RWPE2 (cell line): ENCODE measurements around the gene GABPB1.

ENCODE experiments used
- ATAC-seq: fragments of 200-7000 bp; cut with Tn5 transposase; 3 replicates; pipeline ENCODE4 v1.9.1; 2021; ENCODE audit warnings: low read depth
- DNase-seq: peaks from one replicate; pipeline ENCODE4 v3.0.0-alpha.2; 2020; ENCODE audit warnings: low spot score
- H3K27ac ChIP-seq: fragments of 450-650 bp; 2 replicates; pipeline ENCODE4 v1.5.1; 2017; ENCODE audit warnings: mild to moderate bottlenecking; ENCODE audit not compliant: poor library complexity, severe bottlenecking
- H3K27me3 ChIP-seq: fragments of 250-450 bp; sonication (Bioruptor Pico); 2 replicates; pipeline ENCODE4 v1.5.1; 2021; ENCODE audit warnings: mild to moderate bottlenecking, moderate library complexity; ENCODE audit not compliant: insufficient read depth, poor library complexity, severe bottlenecking
- H3K36me3 ChIP-seq: fragments of 250-450 bp; sonication (Bioruptor Pico); 2 replicates; pipeline ENCODE4 v1.5.1; 2020; ENCODE audit warnings: low read depth, mild to moderate bottlenecking, moderate library complexity
- H3K4me1 ChIP-seq: fragments of 250-450 bp; sonication (Bioruptor Pico); 2 replicates; pipeline ENCODE4 v1.5.1; 2021; ENCODE audit warnings: mild to moderate bottlenecking, moderate library complexity; ENCODE audit not compliant: insufficient read depth, poor library complexity, severe bottlenecking
- H3K4me3 ChIP-seq: fragments of 250-450 bp; sonication (Bioruptor Pico); 2 replicates; pipeline ENCODE4 v1.5.1; 2021; ENCODE audit warnings: mild to moderate bottlenecking, moderate library complexity; ENCODE audit not compliant: severe bottlenecking
- H3K9me3 ChIP-seq: fragments of 250-450 bp; sonication (Bioruptor Pico); 2 replicates; pipeline ENCODE4 v1.5.1; 2021; ENCODE audit warnings: mild to moderate bottlenecking, moderate library complexity; ENCODE audit not compliant: severe bottlenecking
- TF ChIP-seq, protein P1 (sequence below): fragments of 450-650 bp; IDR thresholded peaks from one replicate; pipeline ENCODE4 v1.5.1; 2017; ENCODE audit warnings: mild to moderate bottlenecking, moderate library complexity; ENCODE audit not compliant: poor library complexity, severe bottlenecking

The GABPB1 gene

DNA sequence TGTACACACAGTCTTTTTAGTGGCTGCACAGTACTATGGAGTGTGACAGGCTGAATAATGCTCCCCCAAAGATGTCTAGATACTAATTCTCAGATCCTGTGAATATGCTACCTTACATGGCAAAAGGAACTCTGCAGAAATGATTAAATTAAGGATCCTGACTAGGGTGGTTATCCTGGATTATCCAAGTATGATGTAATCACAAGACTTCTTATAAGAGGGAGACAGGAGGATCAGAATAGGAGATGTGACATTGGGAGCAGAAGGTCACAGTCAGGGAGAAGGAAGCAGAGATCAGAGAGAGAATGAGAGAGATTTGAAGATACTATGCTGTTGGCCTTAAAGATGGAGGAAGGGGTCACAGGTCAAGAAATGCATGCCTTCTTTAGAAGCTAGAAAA lies 34.5 kb downstream of the GABPB1 start:
- ATAC-seq: no peak
- no peak for DNase-seq
- Histone ChIP-seq H3K36me3 (no peaks in the 10 kb centered on the region), H3K4me3 (no peak overlapping the region), H3K4me1 (peaks cover 5% of the 10 kb centered on the region), H3K27ac (no peak overlapping the region), H3K27me3 (no peaks in the 10 kb centered on the region), H3K9me3 (no peaks in the 10 kb centered on the region)
- TF ChIP-seq, protein P1, sequence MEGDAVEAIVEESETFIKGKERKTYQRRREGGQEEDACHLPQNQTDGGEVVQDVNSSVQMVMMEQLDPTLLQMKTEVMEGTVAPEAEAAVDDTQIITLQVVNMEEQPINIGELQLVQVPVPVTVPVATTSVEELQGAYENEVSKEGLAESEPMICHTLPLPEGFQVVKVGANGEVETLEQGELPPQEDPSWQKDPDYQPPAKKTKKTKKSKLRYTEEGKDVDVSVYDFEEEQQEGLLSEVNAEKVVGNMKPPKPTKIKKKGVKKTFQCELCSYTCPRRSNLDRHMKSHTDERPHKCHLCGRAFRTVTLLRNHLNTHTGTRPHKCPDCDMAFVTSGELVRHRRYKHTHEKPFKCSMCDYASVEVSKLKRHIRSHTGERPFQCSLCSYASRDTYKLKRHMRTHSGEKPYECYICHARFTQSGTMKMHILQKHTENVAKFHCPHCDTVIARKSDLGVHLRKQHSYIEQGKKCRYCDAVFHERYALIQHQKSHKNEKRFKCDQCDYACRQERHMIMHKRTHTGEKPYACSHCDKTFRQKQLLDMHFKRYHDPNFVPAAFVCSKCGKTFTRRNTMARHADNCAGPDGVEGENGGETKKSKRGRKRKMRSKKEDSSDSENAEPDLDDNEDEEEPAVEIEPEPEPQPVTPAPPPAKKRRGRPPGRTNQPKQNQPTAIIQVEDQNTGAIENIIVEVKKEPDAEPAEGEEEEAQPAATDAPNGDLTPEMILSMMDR: no peak

DNA sequence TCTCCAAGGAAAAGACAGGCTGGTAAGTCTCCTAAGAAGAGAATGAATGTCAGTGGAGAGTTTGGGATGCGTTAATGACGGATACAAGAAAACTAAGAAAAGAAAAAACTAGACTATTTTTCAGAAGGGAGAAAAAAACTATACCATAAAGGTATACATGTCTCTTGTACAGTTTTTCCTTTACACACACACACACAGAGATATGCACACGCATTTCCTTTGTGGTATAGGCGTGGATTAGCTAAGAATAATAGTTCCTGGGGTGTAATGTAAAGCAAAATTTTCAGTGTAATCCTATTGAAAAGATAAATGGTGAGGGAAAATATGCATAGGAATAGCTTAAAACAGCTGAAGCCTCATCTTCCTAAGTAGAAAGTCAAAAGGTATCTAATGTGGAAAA lies 36.3 kb downstream of the GABPB1 start:
- Histone ChIP-seq H3K36me3 (no peaks in the 10 kb centered on the region), H3K4me1 (peaks cover 5% of the 10 kb centered on the region), H3K27me3 (no peaks in the 10 kb centered on the region), H3K9me3 (no peaks in the 10 kb centered on the region), H3K27ac (no peak overlapping the region), H3K4me3 (no peak overlapping the region)
- DNase-seq (no peak), ATAC-seq (no peak)
- TF ChIP-seq, protein P1: no peak

DNA sequence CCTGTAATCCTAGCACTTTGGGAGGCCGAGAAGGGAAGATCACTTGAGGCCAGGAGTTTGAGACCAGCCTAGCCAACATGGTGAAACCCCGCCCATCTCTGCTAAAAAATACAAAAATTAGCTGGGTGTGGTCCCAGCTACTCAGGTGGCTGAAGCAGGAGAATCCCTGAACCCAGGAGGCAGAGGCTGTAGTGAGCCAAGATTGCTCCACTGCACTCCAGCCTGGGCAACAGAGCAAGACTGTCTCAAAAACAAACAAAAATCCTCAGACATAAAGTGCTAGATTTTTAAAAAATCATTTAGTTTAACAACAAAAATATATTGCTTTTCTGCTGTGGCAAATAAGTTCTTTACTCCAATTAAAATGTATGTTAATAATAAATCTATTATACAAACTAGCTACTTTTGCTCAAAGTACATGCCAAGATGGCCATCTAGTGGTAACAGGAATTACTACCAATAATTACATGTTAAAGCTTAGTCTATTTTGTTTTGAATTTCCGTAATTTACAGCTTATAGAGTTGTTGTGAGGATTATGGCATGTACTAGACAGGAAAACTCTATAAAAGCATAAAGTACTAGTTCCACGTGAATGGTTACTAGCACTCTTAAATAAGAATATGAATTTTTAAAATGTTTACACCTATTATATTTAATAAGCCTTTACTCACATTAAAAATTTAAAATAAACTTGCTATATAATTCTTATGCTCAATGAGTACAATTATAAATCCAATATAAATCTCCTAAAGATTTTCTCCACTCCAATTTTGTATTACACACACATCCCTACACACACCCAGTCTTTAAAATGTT lies 39.0 kb downstream of the GABPB1 start:
- H3K36me3 ChIP-seq: no peaks in the 10 kb centered on the region
- TF ChIP-seq, protein P1: peak; percentile 98
- ATAC-seq: peak; percentile 71
- H3K4me3 ChIP-seq: no peak overlapping the region
- no peak overlapping the region for H3K27ac ChIP-seq
- peaks cover 5% of the 10 kb centered on the region for H3K4me1 ChIP-seq
- DNase-seq: no peak
- H3K27me3 ChIP-seq: no peaks in the 10 kb centered on the region
- no peaks in the 10 kb centered on the region for H3K9me3 ChIP-seq

DNA sequence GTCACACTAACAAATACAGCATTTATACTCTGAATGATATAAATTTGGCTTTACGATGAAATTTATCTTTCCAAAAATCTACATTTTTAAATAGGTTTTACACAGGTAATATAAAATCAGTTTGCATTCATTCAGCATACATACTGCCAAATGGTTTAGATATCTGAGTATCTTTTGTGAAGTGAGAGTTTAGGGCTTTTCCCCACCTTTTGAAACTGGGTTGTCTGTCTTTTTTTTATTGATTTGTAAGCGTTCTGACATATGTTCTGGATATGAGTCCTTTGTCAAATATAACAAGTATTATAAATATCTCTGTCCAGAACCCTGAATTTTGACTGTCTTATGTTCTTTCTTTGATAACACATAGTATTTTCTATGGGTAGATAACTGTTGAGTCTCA lies 42.4 kb downstream of the GABPB1 start:
- no peak for ATAC-seq
- TF ChIP-seq, protein P1: no peak
- DNase-seq: no peak
- no peaks in the 10 kb centered on the region for H3K27me3 ChIP-seq
- no peak overlapping the region for H3K4me3 ChIP-seq
- H3K36me3 ChIP-seq: peaks cover 13% of the 10 kb centered on the region
- no peaks in the 10 kb centered on the region for H3K9me3 ChIP-seq
- H3K4me1 ChIP-seq: peaks cover 5% of the 10 kb centered on the region
- H3K27ac ChIP-seq: no peak overlapping the region

DNA sequence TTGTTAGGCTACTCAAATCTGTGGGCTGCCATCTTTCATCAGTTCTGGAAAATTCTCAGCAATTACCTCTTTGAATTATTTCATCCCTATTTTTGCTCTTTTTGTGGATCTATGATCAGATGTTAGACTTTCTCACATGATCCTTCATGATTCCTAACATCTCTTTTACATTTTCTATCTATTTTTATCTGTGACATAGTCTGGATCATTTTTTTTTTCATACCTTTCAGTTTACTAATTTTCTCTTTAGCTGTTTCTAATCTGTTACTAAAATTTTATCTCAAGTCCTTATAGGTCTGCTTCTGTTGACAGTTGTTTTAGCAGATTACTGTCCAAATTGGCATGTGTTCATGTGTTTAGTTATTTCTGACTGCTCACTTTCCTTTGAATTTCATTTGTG lies 47.2 kb downstream of the GABPB1 start:
- H3K4me1 ChIP-seq: no peaks in the 10 kb centered on the region
- H3K36me3 ChIP-seq: peaks cover 18% of the 10 kb centered on the region
- ATAC-seq (no peak), DNase-seq (no peak)
- no peak overlapping the region for H3K27ac ChIP-seq
- no peak overlapping the region for H3K4me3 ChIP-seq
- H3K27me3 ChIP-seq: no peaks in the 10 kb centered on the region
- TF ChIP-seq, protein P1: no peak
- H3K9me3 ChIP-seq: no peaks in the 10 kb centered on the region
